Hematopoietic multipotent progenitor cell treated with erythropoietin and hydrocortisone succinate and interleukin-3 and kit ligand, for 4 days (in vitro differentiated cells): ENCODE results near the gene MACROD2.

Experiments
- DNase-seq: peaks from one replicate; pipeline ENCODE4 v3.0.0-alpha.2; 2015

Gene MACROD2

DNA sequence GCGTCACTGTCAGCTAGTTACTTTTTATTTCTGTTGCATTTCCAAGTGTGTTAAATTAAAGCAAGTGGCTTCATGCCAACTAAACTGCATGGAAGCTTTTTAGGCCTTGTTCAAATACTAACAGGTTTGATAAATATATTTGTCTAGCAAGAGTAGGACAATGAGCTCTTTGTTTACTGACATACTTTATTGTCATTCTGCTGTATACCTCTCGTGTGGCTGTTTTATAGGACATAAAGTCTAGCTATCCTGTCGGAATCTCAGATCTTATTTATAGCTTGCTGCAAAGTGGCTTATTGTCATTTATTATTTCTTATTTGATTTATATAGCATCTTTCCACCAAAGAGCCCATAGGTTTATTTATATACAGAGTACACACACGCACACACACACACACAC lies 1866.9 kb downstream of the MACROD2 start:
- DNase-seq = no peak

DNA sequence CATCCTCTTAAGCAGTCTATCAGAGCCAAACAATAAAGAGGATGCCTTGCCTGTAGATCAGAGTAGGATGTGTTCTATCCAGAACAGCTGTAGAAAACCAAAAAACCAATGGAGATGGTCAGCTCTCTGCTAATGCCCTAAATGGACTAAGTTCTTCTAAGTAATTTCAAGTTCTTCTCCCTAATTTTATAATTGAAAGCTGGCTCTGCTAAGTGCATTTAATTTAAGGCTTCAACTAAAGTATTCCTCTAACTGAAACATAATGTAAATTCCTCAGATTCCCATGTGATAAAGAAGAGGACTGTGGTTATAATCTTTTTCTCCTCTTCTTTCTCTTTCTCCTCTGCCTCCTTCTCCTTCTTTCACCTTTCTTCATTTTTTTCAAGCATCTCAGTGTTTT lies 1868.4 kb downstream of the MACROD2 start:
- no peak for DNase-seq

- no peak for DNase-seq
Measured at GRCh38 chr20:15865553-15865952, 1870.2 kb downstream of the MACROD2 start.

- no peak for DNase-seq
Measured at GRCh38 chr20:15866916-15867730, 1871.8 kb downstream of the MACROD2 start.

GRCh38 chr20:15867899-15868298 lies 1872.6 kb downstream of the MACROD2 start:
- no peak for DNase-seq

GRCh38 chr20:15875446-15875845 lies 1880.1 kb downstream of the MACROD2 start:
- DNase-seq = no peak

DNA sequence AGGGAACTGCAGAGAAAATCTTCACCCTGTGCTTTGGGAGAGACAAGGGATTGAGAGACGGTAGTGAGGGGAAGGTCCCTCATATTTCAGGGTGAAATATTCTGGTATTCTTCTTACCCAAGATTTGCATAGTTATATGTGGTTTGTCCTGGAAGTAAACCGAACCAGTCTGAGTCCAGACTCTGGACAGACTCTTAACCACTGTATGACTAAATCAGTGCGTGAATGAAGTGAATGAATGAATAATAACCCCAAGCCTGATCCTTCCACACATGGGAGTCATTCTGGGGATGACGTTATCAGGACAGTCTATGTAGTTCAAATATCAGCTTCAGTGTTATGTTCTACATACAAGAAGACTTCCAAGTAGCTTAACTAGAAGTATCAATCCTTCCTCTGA lies 1887.2 kb downstream of the MACROD2 start:
- no peak for DNase-seq

DNA sequence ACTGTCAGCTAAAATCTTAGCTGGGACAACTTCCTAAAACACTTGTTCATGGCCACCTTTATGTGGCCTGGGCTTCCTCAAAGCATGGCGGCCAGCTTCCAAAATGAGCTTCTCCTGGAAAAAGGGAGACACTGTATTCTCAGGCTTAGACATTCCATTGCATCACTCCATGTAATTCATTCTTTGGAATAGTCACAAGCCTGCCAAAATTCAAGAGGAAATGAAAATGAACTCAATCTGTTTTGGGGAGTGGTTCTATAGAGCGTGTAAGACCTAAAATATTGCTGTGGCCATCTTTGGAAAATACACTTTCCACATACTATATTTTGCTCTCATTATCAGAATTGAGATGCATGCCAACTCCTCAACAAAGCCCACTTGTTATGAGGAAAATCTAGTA lies 1890.9 kb downstream of the MACROD2 start:
- no peak for DNase-seq

- DNase-seq = no peak
Measured at GRCh38 chr20:15887387-15887786, 1892.1 kb downstream of the MACROD2 start.

- no peak for DNase-seq
Measured at GRCh38 chr20:15889061-15889460, 1893.7 kb downstream of the MACROD2 start.

DNA sequence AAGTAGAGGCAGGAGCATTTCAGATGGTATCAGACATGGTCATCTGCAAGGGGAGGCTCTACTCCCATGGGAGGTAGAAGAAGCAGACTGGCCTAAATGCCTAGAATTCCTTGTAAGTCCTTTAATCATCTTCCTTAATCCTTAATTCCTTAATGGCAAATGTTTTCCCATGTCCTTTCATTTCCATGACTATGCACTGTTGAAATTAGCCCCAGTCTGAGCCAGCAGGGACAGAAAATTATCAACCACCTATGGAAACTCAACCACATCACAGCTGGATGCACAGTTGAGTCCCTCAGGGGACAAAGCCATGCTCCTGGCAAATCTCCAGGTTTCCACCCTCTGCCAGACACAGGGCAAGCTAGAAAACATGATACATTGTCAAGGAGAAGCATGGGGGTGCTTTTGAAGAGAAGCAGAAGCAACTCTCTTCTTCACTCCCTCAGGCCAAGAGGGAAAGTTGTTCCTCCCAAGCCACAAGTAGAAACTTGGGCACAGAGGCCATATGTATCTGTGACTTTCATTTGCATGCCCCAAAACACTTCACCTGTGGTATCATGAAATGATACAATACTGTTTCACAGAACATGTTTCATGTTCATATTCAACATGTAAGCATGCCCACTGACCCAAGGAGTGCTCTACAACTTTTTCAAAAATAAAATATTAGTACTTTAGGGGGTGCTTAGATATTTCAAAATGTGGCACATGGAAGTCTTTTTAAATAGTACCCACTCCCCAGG lies 1894.4 kb downstream of the MACROD2 start:
- no peak for DNase-seq

DNA sequence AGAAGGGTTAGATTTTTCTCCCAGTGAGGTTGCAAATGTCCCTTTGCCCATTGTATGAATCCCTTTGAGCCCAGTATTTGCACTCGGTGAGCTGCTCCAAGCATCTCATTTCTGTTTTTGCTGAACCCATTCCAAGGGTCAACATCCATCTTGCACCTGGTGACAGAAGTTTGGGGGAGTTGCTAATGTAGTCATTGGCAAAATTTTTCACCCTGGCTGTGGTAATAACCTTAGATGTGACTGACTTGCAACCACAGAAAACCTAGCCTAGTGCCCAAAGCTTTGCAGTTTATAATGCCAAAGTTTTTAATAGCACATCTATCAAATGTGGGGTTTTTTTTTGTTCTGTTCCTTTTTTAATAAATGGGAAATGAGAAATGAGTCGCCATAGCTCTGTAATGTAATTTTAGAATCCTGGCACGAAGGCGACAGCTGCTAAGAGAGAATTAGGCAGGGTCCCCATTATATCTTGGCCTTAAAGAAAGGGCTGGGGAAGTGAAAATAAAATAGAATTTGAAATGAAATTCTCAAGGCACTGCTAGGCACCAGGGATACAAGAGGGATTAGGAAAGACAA lies 1895.2 kb downstream of the MACROD2 start:
- DNase-seq = no peak

DNA sequence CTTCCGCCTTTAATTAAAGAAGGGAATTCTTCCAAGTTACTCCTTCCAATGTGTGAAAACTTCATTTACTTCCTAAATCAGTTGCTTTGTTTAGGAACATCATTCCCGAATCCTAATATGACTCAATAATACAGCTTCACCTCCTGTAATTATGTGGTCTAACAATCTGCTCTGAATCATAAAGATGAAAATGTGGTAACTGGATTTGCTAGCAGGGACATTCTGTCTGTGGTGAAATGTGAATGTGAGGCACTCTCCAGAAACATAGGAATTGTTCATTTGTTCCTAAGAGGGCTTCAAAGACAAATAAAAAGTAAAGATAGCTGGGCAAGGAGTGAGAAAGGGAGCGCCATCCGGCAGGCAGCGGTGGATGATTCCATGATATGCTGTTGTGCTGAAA lies 1899.8 kb downstream of the MACROD2 start:
- no peak for DNase-seq

GRCh38 chr20:15895560-15896084 lies 1900.3 kb downstream of the MACROD2 start:
- peak; percentile 51 for DNase-seq

DNA sequence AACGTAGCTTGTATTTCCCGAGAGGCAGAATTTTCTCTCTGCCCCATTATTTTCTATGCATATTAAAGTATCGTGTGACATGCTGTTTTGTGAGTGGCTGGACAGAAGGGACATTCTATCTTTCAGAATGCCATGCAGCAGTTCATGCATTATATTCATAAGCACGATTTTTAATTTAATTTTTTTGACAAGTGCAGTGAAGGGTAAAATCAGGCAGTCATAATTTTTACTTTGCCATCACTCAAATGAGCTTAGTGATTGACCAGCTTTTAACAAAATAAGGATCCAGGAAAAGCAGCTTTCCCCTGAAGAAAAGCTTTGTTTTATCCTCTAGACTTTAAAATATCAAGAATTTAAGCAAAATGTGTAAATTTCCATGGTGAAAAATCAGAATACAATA lies 1904.7 kb downstream of the MACROD2 start:
- no peak for DNase-seq

DNA sequence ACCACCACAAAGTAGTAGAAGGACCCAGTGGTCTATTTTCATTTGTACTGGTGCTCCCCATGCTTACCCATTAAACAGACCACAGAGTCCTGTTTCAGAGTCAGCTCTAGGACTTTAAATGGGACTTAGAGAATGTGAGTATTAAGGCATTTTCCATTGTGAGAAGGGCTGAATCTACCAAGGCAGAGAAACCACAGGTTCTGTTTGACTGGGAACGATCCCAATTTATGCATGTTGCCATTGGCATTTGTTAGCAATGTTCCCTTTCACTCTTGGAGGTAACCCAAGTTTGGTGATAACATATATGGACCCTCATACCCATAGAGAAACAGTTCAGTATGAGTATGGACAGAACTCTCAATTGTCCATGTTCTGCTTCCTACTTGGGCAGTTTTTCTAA lies 1905.1 kb downstream of the MACROD2 start:
- DNase-seq = no peak

- peak; percentile 35 for DNase-seq
Measured at GRCh38 chr20:15902493-15902892, 1907.2 kb downstream of the MACROD2 start.

DNA sequence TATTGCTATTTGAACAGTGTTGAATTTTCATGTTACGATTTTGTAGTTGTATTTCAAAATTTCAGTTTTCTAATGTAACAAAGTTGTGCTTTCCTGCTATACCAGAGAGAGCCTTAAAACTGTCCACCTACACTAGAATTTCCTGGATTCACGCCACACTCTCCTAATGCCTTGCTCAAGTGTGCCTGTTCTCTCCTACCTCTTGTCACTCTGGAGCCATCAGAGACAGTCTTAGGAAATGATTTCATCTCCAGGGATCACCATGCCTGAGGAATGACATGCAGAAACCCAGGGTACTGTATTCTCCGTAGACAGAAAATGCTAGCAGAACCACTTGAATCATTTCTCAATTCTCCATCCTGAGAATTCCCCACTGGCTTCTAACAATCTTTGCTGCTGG lies 1910.3 kb downstream of the MACROD2 start:
- no peak for DNase-seq

GRCh38 chr20:15909995-15910394 lies 1914.7 kb downstream of the MACROD2 start:
- DNase-seq = no peak

GRCh38 chr20:15911581-15911980 lies 1916.3 kb downstream of the MACROD2 start:
- no peak for DNase-seq

GRCh38 chr20:15913391-15914025 lies 1918.2 kb downstream of the MACROD2 start:
- no peak for DNase-seq

- no peak for DNase-seq
Measured at GRCh38 chr20:15916623-15917022, 1921.3 kb downstream of the MACROD2 start.

DNA sequence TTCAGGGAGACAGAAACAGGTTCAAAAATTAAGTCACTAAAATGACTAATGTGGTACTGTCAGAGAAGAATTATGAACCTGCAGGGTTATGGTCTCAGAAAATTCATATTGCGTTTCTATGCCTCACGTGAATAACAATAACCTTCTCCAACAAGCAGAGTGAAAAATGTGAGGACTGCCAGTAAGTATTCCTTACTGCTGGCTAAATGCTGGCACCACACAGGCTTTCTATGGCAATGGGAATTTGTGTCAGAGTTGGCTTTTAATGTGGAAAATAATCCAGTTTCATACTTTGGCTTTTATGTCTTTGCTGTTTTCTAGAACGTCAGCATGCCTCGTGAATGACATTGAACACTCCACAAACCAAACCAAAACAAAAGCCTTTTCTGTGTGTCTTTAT lies 1922.0 kb downstream of the MACROD2 start:
- no peak for DNase-seq
